Astrocyte of the hippocampus (primary cell): ENCODE results near the gene ARID5A.
"Not testable (repeated sequence)": the region's sequence is repeated elsewhere in the genome, so short reads cannot be mapped to it uniquely, and the experiment has no call there.

Experiments used
- DNase-seq: peaks from one replicate; pipeline ENCODE4 v3.0.0; 2011; ENCODE audit warnings: low read depth, low spot score

The ARID5A gene

GRCh38 chr2:96536445-96537065, at the start of gene ARID5A:
ARID5A (plus strand) TSS chr2:96536752; CDS start chr2:96536827, 75 bp downstream.
- peak; percentile 97 for DNase-seq

GRCh38 chr2:96489261-96489660, 47.3 kb upstream of the ARID5A start:
- no peak for DNase-seq

- no peak for DNase-seq
Measured at GRCh38 chr2:96489663-96490062, 46.9 kb upstream of the ARID5A start.

GRCh38 chr2:96491860-96492497, 44.6 kb upstream of the ARID5A start:
- DNase-seq = no peak

- DNase-seq = no peak
Measured at GRCh38 chr2:96493072-96493471, 43.5 kb upstream of the ARID5A start.

GRCh38 chr2:96494188-96494587, 42.4 kb upstream of the ARID5A start:
- no peak for DNase-seq

- no peak for DNase-seq
Measured at GRCh38 chr2:96495982-96496629, 40.4 kb upstream of the ARID5A start.

GRCh38 chr2:96498021-96498431, 38.5 kb upstream of the ARID5A start:
- no peak for DNase-seq

GRCh38 chr2:96498611-96499010, 37.9 kb upstream of the ARID5A start:
- DNase-seq = not testable (repeated sequence)

GRCh38 chr2:96499061-96499960, 37.2 kb upstream of the ARID5A start:
- no peak for DNase-seq

GRCh38 chr2:96500385-96501066, 36.0 kb upstream of the ARID5A start:
- no peak for DNase-seq

GRCh38 chr2:96501471-96501874, 35.1 kb upstream of the ARID5A start:
- no peak for DNase-seq

- no peak for DNase-seq
Measured at GRCh38 chr2:96501886-96502810, 34.4 kb upstream of the ARID5A start.

- DNase-seq = no peak
Measured at GRCh38 chr2:96502891-96503636, 33.5 kb upstream of the ARID5A start.

- DNase-seq = no peak
Measured at GRCh38 chr2:96503637-96504243, 32.8 kb upstream of the ARID5A start.

GRCh38 chr2:96505231-96505889, 31.2 kb upstream of the ARID5A start, which contains the start of gene NEURL3:
NEURL3 (minus strand) TSS chr2:96505357; CDS start chr2:96505286, 71 bp downstream.
- peak; percentile 67 for DNase-seq

- no peak for DNase-seq
Measured at GRCh38 chr2:96506016-96506906, 30.3 kb upstream of the ARID5A start.

GRCh38 chr2:96506907-96507240, 29.7 kb upstream of the ARID5A start:
- DNase-seq = no peak
